RWPE1 (cell line): Measurements from ENCODE around the gene FNDC3B.

Source experiments
- CTCF ChIA-PET: fragments of 350-600 bp; sonication (Branson Sonifier 250); formaldehyde crosslinking; extraction: SDS; loops from one replicate; lab custom pipeline; 2021; lab: Yijun Ruan, JAX
- POLR2A ChIA-PET: fragments of 400-600 bp; formaldehyde crosslinking; extraction: SDS; loops from one replicate; lab custom pipeline; 2020; ENCODE audit warnings: antibody characterized with exemption; ENCODE audit not compliant: low non-redundant PET; lab: Yijun Ruan, JAX
- DNase-seq: peaks from one replicate; pipeline ENCODE4 v3.0.0; 2012; ENCODE audit warnings: low spot score
- H3K27ac ChIP-seq: fragments of 450-650 bp; 2 replicates; pipeline ENCODE4 v1.5.1; 2017
- TF ChIP-seq, protein P1 (sequence below): fragments of 450-650 bp; conservative IDR thresholded peaks from 2 replicates; pipeline ENCODE4 v1.5.1; 2017; ENCODE audit warnings: low read depth, mild to moderate bottlenecking

Gene FNDC3B

DNA sequence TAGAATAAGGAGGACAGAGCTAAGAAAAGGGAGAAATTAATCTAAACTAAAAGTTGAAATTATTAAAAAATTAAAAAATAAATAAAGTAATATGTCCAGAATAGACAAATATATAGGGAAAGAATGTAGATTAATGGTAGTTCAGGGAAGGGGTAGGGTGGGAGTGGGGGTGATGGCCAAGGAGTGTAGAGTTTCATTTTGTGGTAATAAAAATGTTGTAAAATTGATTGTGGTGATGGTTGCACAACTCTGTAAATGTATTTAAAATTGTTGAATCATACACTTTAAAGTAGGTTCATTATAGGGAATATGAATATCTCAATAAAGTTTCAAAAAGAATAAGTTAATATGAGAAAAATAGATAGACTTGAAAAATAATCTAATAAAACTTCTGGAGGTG, 21.0 kb upstream of the FNDC3B start:
- no peak for DNase-seq
- TF ChIP-seq, protein P1, sequence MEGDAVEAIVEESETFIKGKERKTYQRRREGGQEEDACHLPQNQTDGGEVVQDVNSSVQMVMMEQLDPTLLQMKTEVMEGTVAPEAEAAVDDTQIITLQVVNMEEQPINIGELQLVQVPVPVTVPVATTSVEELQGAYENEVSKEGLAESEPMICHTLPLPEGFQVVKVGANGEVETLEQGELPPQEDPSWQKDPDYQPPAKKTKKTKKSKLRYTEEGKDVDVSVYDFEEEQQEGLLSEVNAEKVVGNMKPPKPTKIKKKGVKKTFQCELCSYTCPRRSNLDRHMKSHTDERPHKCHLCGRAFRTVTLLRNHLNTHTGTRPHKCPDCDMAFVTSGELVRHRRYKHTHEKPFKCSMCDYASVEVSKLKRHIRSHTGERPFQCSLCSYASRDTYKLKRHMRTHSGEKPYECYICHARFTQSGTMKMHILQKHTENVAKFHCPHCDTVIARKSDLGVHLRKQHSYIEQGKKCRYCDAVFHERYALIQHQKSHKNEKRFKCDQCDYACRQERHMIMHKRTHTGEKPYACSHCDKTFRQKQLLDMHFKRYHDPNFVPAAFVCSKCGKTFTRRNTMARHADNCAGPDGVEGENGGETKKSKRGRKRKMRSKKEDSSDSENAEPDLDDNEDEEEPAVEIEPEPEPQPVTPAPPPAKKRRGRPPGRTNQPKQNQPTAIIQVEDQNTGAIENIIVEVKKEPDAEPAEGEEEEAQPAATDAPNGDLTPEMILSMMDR = no peak
- H3K27ac ChIP-seq = no peak overlapping the region
- CTCF ChIA-PET = interaction anchor here (0.6 kb wide), 1 partner anchor 630 kb away, joined by 4 read pairs; no protein-coding TSS in a partner anchor
- POLR2A ChIA-PET = no interaction called here

DNA sequence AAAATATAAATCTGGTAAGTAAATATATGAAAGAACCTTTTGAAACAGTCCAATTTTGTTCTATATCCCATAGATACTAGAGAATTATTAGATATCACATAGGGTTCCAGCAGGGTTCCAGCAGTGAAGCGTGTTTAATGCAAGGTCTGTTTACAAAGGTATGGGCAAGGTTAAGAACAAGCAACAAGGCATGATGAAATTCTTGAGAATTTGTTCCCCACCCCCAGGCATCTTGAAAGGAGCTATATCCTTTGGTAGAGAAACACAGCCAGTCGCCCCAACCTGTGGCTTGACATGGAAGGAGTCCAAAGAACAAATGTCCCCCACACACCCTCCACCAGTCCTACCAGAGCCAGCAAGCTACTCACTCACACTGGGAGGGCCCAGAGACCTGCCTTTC, 18.6 kb upstream of the FNDC3B start:
- DNase-seq = no peak
- POLR2A ChIA-PET = no interaction called here
- CTCF ChIA-PET = no interaction called here
- no peak overlapping the region for H3K27ac ChIP-seq
- TF ChIP-seq, protein P1 = no peak

DNA sequence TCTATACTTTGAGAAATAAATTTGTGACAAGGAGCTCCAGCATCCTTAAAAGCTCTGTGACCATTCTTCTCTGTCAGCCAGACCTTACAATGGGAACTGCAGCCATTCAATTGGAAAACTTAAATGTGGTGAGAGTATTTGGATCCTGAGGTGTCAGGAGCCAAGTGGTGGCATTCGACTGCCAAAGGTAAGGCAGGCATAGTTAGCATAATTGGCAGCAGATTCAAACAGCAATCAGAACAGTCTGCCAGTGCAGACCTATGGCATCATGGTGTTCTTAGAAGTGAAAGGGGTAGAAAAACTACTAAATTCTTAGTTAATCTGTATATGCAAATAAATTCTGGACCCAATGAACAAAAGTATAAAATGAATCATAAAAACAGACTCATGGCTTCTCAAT, 18.2 kb upstream of the FNDC3B start:
- TF ChIP-seq, protein P1 = no peak
- no peak for DNase-seq

DNA sequence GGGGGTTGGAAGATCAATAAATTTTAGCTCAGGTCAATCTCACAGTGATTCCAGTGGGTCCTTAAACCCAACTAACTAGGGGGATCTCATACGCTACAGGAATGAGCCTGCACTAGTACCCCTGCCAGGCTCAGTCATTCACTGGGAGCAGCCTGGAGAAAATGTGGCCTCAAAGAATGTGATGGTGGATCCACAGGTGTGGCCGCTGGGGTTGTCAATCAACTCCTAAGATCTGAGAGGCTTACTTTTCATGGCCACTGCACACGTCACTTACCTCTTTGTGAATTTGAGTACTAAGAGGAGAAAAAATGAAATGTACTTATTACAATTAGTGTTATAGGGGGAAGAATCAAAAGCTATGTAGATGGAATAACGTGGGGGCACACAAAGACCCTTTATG, 17.5 kb upstream of the FNDC3B start:
- TF ChIP-seq, protein P1 = no peak
- no peak for DNase-seq
- no peak overlapping the region for H3K27ac ChIP-seq
- ChIA-PET POLR2A (no interaction called here), CTCF (no interaction called here)

More for the DNA sequence above, 18.2 kb upstream of the FNDC3B start:
- POLR2A ChIA-PET = no interaction called here
- H3K27ac ChIP-seq = no peak overlapping the region
- CTCF ChIA-PET = no interaction called here

DNA sequence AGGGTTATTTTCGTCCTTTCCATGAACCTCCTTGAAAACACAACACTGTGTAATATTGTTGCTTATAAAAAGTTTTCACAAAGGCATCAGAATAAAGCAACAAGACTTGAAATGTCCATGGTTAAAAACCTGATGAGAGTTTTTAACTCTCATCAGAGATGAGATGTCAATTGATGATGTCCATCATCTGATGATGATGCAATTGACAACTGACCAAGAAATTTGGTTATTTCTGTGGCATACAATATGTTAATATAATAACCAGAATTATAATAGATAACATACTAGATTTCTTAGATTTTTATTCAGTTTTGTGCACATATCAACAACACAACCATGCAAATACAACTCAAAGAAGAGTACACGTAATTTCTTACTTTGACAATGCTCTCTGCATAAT, 15.5 kb upstream of the FNDC3B start:
- ChIA-PET POLR2A (no interaction called here), CTCF (interaction anchor here (0.8 kb wide), 1 partner anchor 308 kb away, joined by 7 read pairs; no protein-coding TSS in a partner anchor)
- TF ChIP-seq, protein P1 = no peak
- DNase-seq = no peak
- H3K27ac ChIP-seq = no peak overlapping the region

DNA sequence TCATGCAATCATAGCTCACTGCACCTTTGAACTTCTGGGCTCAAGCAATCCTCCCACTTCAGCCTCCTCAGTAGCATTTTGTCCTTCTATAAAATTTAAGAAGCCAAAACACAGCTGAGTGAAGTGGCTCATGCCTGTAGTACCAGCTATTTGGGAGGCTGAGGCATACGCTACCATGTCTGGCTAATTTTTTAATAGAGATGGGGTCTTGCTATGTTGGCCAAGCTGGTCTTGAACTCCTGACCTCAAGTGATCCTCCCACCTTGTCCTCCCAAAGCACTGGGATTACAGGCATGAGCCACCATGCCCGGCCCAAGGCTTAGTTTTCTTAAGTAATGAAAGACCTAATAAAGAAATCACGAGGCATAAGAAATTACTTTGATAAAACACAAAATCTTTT, 14.7 kb upstream of the FNDC3B start:
- DNase-seq = no peak
- no peak overlapping the region for H3K27ac ChIP-seq
- TF ChIP-seq, protein P1 = no peak
- CTCF ChIA-PET = interaction anchor here (0.8 kb wide), 1 partner anchor 308 kb away, joined by 7 read pairs; no protein-coding TSS in a partner anchor
- POLR2A ChIA-PET = no interaction called here
